NCI-H526 (cell line): Measurements from ENCODE around the gene INTS15.
A peak's percentile ranks its signal among the peaks of the same experiment; 100 is the strongest.
"Not testable (repeated sequence)": the region's sequence is repeated elsewhere in the genome, so short reads cannot be mapped to it uniquely, and the experiment has no call there.

Experiments
- DNase-seq, 2 experiments: peaks; one replicate each; lab custom pipeline; 2025; lab: John Stamatoyannopoulos, UW

The INTS15 gene

DNA sequence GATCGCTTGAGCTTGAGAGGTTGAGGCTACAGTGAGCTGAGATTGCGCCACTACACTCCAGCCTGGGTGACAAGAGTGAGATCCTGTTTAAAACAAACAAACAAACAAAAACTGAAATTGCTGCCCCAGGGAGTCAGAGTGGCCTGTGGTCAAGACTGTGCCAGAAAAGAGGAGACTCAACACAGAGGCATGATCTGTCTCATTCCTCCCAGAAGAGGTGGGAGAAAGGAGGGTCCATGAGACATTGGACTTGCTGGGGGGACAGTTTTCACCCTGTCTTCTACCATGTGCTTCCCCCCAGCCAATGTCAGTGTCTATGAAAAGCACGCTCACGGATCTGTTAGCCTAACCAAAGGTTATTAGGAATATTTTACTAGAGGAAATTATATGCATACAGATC is 28.8 kb downstream of the INTS15 start:
- no peak for DNase-seq

DNA sequence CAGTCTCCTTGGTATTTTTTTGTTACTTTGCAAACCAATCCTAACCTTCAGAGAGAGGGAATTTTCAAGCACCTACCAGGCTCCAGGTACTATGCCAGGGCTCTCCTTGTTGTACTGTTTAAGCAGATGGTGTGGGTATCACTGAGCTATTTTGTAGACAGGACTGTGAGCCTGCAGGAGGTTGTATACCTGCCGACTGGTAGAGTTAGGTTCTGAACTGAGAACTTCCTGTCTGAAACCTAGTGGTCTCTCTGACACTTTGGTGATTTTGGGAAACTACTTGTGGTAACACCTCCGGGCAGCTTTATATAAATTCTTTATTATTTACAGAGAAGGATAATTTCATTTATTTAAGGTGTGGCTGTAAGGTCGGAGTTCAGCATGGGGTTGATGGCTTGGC is 30.1 kb downstream of the INTS15 start:
- no peak for DNase-seq

DNA sequence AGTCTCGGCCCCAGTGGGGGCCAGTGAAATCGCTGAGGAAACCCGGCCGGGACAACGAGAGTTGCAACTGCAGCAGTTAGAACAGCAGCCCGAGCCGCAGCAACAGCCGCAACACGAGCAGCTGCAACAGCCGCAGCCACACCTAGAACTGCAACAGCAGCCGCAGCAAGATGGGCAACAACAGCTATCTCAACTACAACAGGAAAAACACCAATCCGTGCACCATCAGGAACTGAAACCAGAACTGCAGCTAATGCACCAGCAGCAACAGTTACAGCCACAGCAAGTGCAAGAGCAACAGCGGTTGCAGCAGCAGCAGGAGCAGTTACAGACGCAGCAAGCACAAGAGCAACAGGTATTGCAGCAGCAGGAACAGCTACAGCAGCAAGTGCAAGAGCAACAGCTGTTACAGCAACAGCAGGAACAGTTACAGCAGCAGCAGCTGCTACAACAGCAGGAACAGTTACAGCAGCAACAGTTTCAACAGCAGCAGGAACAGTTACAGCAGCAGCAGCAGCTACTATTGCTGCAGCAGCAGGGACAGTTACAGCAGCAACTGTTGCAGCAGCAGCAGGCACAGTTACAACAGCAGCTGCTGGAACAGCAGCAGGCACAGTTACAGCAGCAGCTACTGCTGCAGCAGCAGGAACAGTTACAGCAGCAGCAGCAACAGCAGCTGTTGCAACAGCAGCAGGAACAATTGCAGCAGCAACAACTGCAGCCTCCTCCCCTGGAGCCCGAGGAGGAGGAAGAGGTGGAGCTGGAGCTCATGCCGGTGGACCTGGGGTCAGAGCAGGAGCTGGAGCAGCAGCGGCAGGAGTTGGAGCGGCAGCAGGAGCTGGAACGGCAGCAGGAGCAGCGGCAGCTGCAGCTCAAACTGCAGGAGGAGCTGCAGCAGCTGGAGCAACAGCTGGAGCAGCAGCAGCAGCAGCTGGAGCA is 31.6 kb downstream of the INTS15 start:
- DNase-seq: no peak

DNA sequence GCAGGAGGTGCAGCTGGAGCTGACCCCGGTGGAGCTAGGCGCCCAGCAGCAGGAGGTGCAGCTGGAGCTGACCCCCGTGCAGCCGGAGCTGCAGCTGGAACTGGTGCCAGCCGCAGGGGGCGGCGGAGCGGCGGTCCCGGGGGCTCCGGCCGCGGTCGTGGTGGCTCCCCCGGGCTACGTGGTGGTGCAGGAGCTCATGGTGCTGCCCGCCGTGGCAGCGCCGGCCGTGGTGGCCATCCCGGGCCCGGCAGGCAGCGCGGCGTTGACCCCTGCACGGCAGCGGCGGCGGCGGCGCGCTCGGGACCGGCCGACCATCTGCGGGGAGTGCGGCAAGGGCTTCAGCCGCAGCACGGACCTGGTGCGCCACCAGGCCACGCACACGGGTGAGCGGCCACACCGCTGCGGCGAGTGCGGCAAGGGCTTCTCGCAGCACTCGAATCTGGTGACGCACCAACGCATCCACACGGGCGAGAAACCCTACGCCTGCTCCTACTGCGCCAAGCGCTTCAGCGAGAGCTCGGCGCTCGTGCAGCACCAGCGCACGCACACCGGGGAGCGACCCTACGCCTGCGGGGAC is 32.4 kb downstream of the INTS15 start:
- no peak for DNase-seq

DNA sequence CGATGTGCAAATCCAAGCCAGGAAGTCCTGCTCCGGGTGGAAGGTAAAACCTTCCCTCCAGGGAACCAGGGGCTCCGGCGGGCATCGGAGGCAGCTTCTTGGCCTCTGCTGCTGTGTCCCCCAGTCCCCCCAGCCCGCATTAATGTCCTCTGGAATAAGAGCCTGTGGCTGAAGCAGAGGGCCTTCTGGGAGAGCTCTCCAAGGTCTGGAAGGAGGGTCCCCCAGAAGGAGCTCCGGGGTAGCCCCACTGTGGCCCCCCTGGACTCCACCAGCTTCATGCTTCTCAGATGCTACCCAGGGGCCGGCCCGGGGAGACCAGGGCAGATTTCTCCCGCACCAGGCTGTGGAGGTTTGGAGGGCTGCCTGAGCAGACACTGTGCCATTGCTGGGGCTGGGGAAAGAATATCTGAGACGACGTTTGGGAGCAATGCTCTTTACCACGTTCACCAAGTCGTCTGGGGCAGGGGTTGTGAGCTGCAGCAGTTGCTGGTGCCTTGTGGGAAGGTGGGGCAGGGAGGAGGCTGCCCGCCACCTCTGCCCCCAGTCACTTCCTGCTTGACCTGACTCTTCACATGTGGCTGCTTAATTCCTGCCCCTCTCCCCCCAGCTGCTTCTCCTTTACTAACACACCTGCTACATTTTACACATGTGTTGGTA is 33.9 kb downstream of the INTS15 start:
- no peak for DNase-seq

DNA sequence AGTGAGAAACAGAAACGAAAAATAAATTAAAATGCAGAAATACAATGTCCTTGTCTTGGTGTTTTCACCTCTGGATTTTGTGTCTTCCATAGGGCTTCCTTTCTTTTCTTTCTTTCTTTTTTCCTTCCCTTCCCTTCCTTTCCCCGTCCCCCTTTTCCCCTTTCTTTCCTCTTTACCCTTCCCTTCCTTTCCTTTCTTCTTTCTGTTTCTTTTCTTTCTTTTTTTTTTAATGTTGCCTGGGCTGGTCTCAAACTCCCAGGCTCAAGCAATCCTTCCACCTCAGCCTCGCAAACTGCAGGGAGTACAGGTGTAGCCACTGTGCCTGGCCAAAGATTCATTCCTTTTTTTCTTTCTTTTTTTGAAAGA is 34.4 kb downstream of the INTS15 start:
- DNase-seq: no peak

DNA sequence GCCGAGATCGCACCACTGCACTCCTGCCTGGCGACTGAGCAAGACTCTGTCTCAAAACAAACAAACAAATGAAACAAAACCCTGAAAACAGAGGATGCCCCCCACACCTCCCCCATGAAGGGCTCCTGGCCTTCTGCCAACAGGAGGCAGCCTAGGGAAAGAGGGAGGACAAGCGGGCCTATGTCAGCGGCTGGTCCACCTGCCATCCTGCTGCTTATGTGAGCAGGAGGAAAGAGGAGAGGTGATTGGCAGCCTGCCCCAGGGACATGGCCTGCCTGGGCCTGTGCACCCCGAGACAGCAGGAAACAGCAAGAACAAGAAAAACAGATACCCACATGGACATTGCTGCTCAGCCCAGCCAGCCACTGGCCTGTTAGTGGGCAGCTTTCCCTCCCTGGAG is 38.2 kb downstream of the INTS15 start:
- no peak for DNase-seq

DNA sequence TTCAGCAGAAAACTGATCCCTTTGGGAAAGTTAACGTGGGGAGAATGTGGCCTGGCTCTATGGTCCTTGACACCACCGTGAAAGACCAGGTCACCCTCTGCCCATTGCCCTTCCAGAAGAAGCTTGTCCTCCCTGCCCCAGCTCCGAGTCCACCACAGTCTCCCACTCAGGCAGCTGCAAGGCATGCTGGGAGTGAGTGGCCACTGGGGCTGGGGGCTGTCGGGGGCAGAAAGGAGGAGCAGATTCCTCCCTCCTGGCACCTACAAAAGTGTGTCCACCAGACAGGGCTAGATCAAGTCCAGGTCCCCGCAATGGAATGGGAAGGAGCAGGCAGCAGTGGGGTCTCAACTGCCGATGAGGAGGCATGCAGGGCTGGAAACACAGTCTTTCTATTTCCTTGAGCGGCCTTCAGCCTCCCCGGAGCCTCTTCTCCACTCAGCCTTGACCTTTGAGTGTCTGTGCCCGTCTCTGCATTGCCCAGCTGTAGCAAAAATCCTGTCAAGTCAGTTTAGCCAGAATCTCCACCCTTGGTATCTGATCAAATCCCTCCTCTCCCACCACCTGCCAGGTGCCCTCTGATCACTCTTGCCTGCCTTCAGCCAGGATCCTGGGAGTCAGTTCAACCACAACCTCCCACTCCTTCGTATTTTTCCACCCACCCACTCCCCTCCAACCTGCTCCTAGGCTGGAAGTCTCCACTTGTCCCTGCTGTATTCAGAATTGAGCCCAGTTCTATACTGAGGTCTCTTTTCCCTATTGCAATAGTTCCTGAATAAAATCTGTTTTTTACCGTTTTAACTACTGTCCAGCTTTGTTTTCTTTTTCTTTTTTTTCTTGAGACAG is 40.4 kb downstream of the INTS15 start:
- DNase-seq: no peak

DNA sequence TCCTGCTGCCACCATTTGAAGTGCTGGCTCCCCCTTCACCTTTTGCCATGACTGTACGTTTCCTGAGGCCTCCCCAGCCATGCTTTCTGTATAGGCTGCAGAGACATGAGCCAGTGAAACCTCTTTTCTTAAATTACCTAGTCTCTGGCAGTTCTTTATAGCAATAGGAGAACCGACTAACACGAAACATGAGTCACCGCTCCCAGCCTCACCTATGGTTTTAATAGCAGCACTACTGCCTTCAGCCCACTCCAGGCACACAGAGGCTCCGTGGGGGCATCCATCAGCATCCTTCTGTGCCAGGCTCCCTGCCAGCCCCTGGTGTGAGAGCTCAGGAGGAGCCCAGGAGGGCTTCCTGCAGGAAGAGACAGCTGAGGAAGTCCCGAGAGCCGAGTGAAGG is 41.8 kb downstream of the INTS15 start:
- DNase-seq: no peak

DNA sequence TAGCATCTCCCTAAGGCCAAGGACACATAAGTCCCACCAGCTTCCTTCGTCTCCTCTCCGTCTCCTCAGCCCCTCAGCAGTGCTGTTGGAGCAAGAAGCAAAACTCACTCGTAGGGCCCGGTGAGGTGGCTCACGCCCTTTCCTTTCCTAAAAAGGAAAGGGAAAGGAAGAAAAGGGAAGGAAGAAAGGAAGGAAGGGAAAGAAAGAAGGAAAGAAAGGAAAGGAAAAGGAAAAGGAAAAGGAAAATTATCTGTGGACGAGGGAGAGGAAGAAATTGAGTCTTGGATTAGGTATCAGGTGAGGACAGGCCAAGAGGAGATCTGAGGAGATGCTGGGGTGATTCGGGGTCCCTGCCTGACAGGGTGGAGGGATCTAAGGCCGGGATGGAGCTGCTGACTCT is 44.2 kb downstream of the INTS15 start:
- no peak for DNase-seq

DNA sequence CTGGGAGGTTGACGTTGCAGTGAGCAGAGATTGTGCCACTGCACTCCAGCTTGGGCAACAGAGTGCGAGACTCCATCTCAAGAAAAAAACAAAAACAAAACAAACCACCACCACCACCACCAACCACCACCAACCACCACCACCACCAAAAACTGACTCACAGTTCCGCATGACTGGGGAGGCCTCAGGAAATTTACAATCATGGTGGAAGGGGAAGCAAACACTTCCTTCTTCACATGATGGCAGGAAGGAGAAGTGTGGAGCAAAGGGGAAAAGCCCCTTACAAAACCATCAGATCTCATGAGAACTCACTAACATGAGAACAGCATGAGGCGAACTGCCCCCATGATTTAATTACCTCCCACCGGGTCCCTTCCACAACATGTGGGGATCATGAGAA is 45.1 kb downstream of the INTS15 start:
- DNase-seq: not testable (repeated sequence)

DNA sequence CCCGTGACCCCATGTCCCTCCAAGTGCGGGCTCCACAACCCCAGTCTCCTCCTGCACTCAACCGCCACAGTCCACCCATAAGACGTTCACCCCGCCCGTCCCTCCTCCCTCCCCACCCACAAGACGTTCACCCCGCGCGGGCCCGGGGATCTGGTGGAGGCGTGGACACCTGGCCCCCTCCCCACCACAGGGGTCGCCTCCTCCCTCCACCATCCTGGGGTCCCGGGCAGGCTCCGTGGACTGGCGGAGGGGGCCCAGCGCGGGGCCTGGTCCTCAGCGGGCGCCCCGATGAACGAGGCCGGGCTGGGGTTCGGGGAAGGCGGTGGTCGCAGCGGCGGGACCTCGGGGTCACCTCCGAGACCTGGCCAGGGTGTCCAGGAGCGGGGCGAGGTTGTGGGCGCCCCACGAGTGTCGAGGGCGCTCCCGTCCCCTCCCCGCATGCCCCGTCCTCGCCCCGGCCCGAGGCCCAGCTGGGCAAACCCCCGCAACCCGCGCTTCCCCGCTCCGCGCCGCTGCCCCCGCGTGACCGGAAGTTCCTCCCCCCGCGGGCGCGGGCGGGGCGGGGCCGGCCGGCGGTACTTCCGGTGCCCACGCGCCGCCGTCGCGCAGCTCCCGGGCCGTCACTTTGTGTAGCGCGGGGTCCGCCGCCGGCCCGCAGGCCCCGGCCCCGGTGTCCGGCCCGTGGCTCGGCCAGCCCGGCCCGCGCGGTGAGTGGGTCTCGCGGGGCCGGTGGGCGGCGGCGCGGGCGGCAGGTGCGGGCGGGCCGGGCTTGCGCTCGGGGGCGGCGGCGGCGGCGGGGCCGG is 47.1 kb downstream of the INTS15 start, which contains the start of gene ZNF316:
ZNF316 (plus strand) TSS at position 578 of the 803 bp plus-strand sequence. CDS start 5,092 bp downstream, outside the sequence.
- peak in 1 of 2 experiments; percentile 70 for DNase-seq

DNA sequence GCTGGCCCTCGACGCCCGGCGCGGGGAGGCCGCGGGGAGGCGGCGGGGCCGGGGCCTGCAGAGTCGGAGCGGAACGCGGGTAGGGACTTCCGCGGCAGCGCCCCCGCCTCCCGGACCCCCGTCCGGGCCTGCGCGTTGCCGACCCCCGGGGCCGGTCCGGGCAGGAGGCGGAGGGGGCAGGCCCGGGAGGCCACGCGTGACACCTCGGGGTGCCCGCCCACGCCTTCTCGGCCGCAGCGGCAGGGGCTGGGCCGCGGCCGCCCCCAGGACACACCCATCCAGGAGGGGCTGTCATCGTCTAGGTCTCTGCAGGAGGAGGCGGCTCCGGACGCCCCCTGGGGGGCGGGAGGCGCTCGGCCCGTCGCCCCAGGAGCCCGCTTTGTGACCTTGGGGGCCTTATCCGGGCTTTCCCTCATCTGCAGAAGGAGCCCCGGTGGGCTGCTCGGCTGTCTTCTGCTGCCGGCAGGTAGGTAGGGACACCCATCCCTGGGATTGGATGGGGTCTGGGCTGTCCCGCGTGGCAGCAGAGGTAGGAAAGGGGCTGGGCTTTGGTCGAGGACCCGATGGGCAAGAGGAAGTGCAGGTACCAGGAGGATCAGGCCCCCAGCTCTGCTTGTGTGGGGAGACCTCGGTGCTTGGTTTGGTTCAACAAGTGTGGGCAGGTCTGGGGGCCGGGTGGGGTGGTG is 47.9 kb downstream of the INTS15 start:
- peak in 1 of 2 experiments; percentile 46 for DNase-seq

DNA sequence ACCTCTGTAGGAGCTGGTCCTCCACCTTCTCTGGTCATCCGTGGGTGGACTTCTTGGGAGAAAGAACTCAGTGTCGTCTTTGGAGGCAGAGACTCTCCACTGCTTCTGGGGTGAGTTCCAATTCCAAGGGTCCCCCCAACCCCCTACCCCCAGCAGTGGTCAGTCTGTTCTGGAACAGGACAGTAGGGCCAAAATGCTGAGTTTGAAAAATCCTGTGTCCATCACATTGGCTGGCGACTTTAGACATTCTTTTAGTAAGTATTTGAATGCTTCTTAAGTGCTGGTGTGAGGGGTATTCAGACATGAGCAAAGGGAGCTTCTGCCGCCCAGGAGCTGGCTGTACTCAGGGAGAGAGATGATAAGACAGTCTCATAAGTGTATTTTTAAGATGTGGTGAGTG is 49.2 kb downstream of the INTS15 start:
- no peak for DNase-seq

DNA sequence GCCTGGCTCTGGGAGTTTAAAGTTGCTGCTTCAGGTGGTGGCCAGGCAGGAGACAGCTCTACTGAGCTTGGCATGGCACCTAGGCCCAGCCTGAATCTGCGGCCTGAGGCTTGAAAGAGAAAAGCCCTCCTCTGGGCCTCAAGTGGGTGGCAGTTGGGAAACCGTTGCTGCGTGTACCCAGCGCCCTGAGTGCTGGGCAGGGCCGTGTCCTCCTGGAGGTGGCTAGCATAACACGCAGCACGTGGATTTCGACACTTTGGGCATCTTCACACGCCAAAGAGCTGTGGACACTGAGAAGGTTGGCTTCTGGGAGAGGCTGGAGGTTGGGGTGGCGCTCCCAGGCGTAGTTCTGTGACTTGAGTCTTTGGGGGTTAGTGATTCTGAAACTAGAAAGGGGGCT is 49.8 kb downstream of the INTS15 start:
- DNase-seq: no peak

DNA sequence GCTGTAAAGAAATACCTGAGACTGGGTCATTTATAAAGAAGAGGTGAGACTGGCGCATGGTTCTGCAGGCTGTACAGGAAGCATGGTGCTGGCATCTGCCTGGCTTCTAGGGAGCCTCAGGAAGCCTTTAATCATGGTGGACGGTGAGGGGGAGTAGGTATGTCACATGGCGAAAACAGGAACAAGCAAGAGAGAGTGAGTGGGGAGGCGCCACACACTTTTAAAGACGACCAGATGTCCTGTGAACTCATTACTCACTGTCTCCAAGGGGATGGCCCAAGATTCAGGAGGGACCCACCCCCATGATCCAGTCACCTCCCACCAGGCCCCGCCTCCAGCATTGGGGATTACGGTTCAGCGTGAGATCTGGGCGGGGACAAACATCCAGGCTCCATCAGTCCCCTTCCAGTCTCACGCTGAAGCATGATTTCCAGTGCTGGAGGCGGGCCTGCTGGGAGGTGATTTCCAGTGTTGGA is 50.5 kb downstream of the INTS15 start:
- DNase-seq: peak in 1 of 2 experiments; percentile 31

DNA sequence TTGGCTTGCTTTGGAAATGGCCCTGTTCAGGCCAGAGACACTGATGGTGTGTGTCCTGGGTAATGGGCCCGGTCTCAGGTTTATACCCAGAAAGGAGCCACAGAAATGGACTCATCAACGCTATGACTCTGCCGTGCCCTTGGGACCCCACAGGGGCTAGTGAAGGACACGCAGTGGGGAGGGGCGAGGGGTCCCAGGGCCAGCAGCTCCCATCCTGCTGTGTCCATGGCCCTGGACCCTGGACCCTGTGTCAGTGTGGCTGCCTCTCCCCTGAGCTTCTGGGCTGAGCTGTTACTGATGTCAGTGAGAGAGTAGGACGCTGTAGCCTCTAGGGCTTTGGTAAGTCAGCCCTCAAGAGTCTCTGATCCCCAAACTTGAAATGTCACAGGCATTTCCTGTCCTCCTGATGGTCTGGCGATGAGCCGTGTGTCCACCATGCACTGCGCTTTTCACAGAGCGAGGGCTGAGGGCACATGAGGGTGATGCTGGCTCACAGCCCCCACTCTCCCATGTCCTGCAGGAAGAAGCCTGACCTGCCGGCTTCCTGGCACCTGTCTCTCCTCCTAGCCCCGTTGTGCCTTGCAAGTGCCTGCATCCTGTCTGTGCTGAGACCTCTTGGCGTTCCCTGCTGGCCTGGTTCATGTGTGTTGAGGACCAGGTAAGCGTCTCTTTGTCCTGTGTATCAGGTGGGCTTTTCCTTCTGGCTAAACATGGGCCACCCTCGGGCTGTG is 51.6 kb downstream of the INTS15 start:
- no peak for DNase-seq

DNA sequence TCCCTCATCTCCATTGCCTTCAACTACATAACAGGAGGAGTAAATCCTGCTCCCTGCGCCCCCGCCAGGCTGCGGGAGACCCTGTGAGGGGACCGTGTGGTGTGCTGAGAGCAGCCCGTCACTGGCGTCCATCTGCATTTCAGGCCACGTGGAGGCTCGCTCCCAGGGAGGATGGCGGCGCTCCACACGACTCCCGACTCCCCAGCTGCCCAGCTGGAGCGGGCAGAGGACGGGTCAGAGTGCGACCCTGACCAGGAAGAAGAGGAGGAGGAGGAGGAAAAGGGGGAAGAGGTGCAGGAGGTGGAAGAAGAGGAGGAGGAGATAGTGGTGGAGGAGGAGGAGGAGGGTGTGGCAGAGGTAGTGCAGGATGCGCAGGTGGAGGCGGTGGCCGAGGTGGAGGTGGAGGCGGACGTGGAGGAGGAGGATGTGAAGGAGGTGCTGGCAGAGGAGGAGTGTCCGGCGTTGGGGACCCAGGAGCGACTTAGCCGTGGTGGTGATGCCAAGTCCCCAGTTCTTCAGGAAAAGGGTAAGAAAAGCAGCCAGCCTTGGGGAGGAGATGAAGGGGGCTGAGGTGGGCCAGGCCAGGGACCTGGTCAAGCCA is 52.5 kb downstream of the INTS15 start:
- DNase-seq: no peak
